HG02884 (cell line): ENCODE data around the gene NTNG1.
"Not testable (repeated sequence)": the region's sequence is repeated elsewhere in the genome, so short reads cannot be mapped to it uniquely, and the experiment has no call there.

ENCODE experiments used
- ATAC-seq: cut with Tn5 transposase; IDR thresholded peaks from one replicate; pipeline ENCODE4 v1.9.1; 2021; ENCODE audit warnings: mild to moderate bottlenecking, moderate library complexity; ENCODE audit not compliant: unreplicated experiment

NTNG1 gene

DNA sequence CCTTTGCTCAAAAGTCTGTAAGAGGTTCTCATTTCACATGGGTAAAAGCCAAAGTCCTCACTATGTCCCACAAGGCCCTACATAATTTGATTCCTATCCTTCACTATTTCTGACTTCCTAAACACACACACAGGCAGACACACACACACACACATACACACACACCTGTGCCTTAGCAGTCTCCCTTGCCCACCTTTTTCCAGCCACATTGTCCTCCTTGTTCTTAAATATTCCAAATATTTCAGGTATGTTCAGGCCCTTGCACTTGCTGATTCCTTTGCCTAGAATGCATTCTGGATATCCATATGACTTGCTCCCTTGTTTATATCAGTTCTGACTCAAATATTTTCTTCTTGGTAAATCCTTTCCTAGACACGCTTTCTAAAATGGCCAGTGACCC lies 54.6 kb downstream of the NTNG1 start:
- ATAC-seq, result no peak

DNA sequence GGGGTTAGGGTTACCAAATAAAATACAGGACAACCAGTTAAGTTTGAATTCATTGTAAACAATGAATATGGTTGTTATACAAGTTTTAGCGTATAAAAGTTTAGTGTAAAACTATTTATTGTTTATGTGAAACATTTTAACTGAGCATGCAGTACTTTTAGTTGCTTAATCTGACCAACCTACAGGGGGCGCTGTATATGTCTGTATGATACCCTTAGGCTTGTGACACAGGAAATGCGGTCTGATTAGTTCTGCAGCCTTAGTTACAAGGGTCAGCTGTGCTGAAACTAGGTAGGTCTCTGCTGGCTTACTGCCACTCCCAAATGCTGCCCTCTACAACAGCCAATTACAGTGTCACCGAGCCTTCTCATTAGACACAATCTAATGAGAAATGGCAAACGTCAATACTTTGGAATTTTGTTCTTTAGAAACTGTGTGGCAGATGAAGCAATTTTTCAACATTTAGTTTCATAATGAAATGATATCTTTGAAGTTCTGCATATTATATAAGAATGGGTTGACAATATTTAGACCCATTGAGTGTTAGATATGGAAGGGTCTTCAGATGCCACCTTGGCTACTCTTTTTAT lies 56.2 kb downstream of the NTNG1 start:
- peak; percentile 88 for ATAC-seq

DNA sequence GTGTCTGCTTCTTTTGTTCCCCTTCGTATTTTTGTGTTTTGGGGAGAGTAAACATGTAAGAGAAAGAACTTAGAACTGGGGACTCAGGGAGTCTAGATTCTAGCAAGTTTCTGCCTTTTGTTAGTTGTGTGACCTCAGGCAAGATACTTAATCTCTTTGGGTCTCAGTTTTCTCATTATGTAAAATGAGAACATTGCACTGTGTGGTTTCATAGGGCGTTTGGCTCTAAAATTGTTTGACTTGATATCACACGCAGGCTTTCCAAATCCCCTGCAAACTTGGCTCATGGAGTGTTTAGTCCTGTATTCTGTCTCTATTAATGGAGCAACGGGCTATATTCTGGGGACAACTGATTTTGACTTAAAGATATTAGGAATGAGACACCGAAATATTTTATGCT lies 57.7 kb downstream of the NTNG1 start:
- ATAC-seq, result no peak

DNA sequence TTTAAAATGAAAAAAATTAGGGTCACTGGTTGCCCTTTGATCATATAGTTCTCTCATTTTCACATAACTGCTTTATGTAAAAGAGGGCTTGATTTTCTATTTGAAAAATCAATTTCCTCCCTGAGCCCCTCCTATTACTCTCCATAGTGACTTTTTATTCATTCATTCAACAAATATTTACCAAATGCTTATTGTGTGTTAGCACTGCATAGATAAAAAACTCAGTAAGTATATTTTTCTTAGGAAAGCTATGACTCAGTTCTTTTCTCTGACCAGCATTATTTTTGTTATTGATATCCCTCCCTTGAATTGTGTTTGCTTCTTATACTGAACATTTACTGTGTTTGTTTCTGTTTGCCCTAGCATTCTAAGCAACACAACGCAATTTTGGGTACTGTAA lies 59.8 kb downstream of the NTNG1 start:
- no peak for ATAC-seq

DNA sequence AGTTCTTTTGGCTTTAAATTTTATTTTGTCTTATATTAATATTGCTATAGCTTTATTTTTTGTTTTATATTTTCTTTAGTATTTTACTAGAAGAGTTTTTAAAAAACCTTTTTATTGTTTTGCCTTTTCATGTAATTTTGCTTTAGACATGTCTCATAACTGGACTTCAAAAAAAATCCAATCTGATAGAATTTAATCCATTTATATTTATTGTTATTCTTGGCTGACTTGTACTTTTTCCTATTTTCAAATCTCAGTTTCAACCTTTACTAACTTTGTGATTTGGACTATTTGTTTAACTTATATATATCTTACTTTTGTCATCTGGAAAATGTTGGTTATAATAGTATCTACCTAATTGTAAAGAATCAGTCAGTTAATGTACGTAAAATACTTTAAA lies 61.2 kb downstream of the NTNG1 start:
- no peak for ATAC-seq

DNA sequence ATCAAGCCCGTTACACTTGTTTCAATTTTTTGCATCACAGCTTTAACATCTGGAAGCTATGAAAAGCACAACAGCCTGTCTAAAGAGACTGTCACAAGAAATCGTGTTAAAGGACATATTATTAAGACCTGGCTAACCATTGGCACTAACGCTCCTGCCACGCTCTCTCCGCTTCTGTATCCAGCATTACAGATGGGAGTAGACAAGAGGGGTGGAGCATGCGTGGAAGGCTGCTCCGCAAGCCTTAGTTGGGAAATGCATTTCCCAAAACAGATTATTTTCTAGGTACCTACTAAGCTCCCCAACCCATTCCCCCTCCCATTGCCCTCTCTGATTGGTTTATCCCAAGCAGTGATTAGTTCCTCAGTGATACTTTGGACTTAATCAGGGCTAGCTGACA lies 72.4 kb downstream of the NTNG1 start:
- ATAC-seq, result no peak

DNA sequence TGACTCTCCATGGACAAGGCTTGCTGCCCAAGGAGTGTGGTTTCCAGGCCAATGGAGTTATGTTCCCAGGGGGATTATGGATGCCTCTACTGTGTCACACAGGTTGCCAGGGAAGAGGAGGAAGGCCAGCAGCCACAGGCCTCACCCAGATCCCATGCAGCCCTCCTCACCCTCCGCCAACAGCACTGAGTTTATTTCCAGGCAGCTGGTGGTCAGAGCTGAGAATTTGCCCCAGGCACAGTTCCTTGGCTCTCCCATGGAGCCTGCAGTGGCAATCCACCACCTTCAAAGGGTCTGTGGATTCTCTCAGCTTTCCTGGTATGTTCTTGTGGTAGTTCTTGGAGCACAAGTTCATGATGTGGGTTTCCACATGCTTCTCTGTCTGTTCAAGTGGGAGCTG lies 79.2 kb downstream of the NTNG1 start:
- ATAC-seq, result no peak

DNA sequence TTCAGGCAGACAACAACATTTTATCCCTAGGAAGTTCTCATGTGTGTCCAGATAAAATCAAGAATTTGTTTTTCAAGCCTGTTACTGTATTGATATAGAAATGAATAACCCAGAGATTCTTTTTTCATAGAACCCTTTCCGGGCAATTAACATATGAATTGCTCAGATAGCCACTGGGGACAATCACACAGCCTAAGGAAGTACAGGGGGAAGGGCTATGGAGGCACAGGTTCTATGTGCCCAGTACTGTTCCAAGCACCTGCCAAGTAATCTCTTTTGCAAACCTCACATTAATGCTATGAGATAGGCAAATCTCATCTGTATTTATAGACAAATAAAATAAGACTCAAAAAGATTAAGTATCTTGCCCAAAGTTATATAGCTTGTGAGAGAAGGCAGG lies 84.9 kb downstream of the NTNG1 start:
- no peak for ATAC-seq

DNA sequence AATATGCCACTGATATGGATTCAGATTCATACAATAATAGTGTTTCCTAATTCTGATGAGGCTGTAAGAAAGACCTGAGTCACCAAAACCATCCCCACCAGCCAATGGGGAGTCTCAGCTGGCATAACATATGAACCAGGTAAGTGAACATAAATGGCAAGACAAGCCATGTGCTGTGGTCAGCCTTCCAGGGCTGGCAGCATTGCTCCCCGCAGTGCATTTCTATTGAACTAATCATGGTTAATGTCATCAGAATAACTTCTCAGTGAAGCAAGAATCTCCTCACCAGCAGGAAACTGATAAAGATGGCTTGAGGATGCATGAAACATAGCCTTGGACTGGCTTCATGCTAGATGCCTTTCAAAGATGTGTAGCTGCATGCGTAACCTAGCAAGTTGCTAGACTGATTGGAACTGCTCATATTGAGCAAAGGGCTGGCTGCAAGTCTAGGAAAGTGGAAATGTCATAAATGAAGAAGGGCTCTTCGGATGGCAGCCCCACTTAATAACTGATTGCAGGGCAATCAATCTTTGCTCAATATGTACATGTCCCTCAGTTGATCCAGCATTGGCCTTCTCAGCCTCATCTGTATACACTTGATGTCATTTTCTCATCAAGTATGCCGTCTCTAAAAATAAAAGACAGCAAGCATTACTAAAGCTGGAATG lies 88.0 kb downstream of the NTNG1 start:
- ATAC-seq, result no peak

DNA sequence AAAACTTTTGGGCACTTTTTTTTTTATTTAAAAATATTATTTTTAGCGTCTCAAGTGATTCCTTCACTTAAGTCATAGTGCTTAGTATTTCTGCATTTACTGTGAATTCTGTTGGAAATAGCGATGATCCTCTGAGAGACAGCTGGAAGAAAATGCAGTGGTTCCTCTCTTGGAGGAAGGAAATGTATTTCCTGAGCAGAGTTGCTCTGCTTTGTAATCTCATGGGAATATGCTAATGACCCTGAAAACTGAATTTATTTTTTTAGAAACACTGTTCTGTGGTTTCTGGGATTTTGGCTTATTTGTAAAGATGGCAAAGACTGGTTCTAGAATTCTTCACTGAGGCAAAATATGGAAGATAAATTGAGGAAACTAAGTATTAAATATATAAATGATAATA lies 88.9 kb downstream of the NTNG1 start:
- ATAC-seq, result no peak

DNA sequence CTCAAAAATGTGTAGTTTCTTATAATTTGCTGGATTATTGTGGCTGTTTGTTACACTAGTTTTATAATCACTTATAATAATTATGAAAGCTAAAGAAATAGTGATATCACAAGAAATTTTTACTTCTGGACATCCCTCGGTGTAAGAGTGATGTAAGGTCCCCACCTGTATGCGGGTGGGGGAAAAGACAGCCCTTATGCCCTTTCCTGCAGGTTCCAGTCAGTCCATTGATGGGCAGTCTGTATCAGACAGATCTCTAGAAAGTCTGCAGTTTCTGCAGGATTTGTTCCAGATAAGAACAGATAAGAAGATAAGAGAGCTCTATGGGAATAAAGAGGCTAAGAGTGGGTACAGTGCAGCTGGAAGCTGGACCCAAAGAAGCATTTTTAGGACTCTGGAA lies 89.3 kb downstream of the NTNG1 start:
- ATAC-seq, result no peak

DNA sequence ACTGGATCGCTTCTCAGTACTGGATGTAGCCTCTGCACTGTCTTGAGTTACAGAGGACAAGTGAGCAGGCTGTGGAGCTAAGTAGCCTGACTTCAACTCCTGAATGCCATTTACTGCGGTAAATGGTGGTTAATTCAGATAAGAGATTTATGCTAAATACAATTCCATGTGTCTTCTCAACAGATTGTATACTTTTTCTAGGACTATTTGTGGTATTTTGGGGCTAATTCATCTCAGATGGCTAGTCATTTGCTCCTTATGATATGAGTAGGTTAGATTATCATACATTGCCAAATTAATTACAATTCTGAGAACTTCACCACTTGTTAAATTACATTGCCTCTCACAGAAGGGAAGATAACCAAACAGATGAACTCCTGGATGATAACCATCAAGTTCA lies 90.5 kb downstream of the NTNG1 start:
- no peak for ATAC-seq

DNA sequence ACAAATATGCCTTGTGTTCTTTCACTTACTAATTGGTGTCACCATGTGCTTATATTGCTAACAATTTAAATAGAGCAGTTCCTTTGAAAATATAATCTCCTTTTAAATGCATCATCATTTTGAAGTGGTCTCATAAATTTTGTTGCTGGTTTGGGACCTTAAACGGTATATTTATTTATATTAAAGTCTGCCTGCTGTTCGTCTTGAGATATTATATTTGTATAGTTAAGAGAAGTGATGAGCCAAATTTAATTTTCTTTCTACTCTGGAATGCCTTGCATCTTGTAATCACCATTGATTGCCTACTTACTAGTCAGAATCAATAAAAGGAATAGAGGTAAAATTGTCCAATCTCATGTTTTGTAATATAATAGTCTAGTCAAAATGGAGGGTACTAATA lies 91.6 kb downstream of the NTNG1 start:
- no peak for ATAC-seq

DNA sequence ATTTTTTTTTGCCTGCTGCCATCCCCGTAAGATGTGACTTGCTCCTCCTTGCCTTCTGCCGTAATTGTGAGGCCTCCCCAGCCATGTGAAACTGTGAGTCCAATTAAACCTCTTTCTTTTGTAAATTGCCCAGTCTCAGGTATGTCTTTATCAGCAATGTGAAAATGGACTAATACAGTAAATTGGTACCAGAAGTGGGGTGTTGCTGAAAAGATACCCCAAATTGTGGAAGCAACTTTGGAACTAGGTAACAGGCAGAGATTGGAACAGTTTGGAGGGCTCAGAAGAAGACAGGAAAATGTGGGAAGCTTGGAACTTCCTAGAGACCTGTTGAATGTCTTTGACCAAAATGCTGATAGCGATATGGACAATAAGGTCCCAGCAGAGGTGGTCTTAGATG lies 95.9 kb downstream of the NTNG1 start:
- ATAC-seq, result not testable (repeated sequence)

DNA sequence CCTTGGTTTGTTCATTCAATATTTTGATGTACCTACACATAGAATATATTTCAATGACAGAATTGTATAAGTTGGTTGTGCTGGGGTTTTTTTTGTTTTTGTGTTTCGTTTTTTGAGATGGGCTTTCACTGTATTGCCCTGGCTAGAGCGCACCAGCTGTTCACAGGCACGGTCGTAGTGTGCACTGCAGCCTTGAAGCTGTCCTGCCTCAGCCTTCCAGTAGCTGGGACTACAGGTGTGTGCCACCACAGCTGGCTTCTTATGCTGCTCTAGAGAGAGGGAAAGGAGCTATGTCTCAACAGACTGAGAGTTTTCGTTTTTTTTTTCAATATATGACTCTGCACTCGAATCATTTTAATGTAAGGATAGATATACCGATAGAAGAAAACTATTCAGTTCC lies 102.6 kb downstream of the NTNG1 start:
- ATAC-seq, result no peak

DNA sequence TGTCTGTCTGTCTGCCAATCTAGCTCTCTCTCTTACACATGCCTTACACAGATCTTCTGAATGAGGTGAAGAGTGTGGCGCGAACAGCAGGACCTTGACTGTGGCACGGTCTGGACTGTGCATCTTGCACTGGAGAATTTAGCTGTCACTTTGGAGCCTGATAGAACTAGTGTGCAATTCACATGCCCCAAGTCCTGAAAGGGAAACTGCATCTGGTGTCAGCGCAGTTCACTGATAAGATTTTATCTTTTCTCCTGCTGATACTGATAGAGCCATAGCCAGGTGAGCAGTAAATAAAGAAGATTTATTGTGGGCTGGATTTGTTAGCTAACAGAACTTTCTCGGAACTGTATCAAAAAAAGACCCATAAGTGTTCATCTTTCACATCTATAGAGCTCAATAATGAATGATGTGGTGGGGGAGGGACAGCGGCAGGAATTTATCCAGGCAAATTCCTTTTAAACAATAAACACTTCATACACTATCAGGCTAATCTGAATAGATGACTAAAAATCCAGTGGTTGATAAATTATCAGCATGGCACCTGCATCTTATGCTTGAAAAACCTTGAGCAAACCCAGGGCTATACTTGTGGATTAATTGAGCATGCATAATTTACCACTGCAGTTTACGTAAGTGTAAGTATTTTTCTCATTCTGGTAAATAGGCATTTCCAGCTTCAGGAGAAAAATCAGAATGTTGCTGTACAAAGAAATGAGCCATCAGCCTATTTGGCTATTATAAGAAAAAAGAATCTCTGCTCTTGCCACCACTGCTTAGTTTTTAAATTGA lies 104.1 kb downstream of the NTNG1 start:
- no peak for ATAC-seq

DNA sequence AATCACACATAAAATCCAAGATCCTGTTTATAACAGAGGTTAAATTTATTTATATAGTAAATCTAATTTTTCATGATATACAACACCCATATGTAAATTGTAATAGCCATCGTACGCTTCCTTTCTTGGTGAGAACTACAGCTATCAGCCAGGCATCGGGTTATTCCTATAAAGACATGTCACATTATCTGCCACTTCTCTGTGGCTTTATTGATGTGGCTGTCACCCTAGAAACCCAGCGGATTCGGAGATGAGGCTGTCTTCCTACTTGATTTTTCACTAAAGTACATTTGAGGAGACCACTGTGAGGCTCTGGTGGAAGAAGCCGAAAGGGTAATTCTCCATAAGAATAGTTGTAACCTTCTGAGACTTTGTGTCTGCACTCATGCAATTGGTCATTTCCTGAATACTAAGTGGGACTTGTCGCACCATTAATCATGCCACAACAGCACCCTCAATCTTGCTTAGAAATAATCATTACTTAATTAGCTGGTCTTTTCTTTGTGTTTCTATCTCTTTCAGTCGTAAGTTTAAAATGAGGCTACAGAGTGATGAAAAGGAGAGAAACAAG lies 106.0 kb downstream of the NTNG1 start:
- ATAC-seq, result no peak

DNA sequence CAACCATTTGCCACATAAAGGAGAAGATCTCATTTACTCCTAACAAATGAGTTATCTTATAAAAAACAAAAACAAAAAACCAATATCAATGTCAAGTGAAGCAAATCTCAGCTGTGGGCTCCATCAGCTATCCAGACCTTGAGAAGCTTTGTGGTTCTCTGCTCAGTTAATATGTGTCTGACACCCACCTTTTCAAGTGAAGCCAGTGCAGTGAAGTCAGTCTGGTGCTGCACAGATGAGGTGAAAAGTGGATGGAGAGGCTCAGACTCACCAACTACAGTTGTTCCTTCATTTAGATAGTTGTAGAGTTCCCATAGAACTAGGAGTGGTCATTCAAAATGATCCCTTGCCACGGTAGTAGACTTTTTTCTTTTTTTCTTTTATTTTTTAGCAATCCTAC lies 106.8 kb downstream of the NTNG1 start:
- ATAC-seq, result no peak

DNA sequence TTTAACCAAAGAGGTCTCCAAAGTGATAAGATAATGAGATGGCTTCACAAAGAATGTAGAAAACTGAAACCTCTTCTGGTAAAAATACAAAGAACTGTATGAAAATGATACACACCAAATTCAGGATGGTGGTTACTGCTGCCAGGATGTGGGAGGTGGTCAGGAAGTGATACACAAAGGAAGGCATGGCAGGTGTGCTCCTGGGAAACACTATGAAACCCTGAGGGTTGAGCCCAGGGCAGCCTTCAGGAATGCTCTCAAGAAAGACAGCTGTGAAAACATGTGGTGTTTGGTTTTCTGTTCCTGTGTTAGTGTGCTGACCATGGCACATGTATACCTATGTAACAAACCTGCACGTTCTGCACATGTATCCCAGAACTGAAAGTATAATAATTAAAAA lies 109.3 kb downstream of the NTNG1 start:
- ATAC-seq, result no peak

DNA sequence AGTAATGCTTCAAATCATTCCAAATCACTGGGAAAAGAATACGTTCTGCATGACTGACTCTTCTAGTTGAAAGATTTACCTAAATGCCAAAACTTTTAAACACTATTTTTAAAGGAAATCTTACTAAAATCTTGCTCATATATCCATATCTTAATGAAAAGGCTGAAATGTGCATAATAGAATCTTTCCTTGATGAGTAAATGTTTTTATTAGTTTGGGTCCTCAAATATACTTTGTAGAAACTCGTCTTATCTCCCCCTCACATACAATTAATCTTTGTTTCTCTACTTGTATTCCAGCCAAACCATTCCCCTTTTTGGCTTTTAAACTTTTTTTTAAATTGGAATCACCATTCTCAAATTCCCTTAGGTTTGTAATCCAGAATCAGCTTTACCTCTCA lies 110.2 kb downstream of the NTNG1 start:
- ATAC-seq, result no peak

DNA sequence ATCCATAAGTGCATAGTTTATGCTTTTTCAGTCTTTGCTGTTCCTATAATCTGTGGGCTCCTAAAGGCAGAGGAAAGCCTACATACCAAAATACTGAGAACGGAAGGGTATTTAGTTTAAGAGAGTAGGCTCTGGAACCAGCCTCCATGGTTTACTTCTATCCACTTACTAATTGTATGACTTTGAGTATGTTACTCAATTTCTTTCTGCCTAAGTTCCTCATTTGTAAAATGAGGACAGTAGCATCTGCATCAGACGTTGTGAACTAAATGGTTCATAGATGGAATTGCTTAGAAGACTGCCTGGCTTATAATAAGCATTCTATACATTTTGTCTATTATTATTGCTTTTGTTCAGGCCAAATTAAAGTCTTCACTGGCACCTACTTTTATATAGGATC lies 111.0 kb downstream of the NTNG1 start:
- ATAC-seq, result no peak

DNA sequence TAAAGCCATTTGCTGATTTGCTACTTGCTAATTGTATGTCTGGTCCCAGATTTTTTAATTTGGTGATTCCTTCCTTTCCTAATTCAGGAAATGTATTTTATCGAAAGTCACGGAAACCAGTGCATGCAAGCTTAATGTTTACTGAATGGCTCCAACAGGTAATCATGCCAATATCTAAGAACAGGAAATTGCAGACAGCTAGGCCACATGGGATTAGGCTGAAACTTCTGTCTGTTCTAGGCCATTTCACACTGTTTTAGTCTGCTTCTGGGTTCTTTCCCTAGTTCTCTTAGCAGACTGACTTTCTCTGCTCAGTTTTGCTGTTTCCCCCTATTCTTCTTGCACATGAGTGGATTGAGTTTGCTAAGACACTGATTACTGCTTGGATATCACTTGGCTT lies 111.4 kb downstream of the NTNG1 start:
- no peak for ATAC-seq
